OCI-LY3 (cell line): ENCODE measurements around the gene METTL8.
"Not testable (repeated sequence)": the region's sequence is repeated elsewhere in the genome, so short reads cannot be mapped to it uniquely, and the experiment has no call there.

Experiments used
- CTCF ChIP-seq: fragments of 200-600, 300-600 bp; sonication (generic); IDR thresholded peaks from 2 replicates; pipeline ENCODE4 v1.5.1; 2014; ENCODE audit warnings: antibody characterized with exemption, low read length, low read depth
- EZH2phosphoT487 ChIP-seq: fragments of 200-600 bp; shearing (Covaris generic); IDR thresholded peaks from 2 replicates; pipeline ENCODE4 v1.6.1; 2018; ENCODE audit warnings: antibody characterized with exemption, mixed run types, low read depth

- not testable (repeated sequence) for TF ChIP-seq CTCF, EZH2phosphoT487
These were observed 80.0 kb downstream of the METTL8 start for GRCh38 chr2:171353746-171354145.
